ENCODE results near the gene FAM114A1.
"Not testable (repeated sequence)": the region's sequence is repeated elsewhere in the genome, so short reads cannot be mapped to it uniquely, and the experiment has no call there.

FAM114A1 gene

DNA sequence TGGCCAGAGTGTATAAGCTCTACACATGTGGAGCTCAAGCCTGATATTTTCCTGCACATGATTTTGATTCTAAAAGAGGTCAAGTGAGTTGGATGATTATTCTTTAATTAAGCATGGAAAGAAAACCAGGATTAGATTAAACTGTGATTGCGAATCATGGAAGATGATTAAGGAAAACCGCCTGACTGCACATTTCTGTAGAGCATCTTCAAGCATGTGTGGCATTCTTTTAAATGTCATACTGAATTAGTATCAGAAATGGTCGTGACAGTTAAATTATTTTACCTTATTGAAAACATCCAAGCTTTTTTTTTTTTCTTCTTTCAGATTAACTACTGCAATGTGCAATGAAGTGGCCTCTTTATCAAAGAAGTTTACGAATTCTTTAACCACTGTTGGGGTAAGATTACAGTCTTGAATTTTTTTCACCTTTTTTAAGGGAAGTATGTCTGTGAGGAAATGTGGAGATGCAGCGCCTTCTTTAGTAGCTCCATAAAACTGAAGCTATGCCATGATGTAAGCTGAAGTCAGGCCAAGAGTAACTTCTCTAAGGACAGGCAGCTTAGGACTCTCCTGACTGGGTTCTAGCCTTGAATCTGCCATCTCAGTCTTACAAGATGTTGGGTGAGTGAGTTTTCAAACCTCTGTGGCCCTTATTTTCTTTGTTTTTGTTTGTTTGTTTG, 67.9 kb downstream of the FAM114A1 start:
- DNase-seq (ENCODE audit: low read depth) = no peak

DNA sequence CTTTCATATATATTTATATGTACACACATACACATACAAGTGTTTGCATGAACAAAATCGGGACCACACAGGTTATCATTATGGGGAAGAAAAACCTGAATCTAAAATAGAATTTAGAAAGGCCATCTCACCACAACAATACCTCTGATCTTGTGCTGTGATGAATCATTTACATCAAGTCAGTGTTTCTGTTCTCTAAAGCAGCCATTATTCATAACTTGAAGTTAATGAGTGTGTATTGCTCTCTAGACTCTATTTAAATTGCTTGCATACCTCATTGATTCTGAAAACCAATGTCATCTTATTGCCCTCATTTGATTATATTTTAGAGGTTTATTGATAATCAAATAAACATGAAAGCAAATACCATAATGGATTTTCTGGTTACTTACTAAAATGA, 71.6 kb downstream of the FAM114A1 start:
- DNase-seq (ENCODE audit: low read depth) = no peak

DNA sequence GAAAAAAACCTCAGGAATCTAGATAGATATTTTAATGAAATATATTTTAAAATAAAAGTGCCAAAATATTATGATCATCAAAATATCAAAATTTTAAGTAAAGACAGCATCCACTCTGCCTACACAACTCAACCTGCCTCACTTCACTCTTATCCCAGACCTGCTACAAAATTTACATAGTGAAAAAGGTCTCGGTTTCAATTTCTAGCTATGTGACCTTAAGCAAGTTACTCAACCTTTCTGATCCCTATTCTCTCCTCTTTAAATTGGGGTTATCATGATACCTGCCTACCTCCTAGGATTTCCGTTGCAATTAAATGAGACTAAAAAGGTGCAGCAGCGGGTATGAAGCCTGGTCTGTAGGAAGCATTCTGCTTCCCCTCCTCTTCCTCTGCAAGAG, 72.9 kb downstream of the FAM114A1 start:
- no peak for DNase-seq (ENCODE audit: low read depth)

DNA sequence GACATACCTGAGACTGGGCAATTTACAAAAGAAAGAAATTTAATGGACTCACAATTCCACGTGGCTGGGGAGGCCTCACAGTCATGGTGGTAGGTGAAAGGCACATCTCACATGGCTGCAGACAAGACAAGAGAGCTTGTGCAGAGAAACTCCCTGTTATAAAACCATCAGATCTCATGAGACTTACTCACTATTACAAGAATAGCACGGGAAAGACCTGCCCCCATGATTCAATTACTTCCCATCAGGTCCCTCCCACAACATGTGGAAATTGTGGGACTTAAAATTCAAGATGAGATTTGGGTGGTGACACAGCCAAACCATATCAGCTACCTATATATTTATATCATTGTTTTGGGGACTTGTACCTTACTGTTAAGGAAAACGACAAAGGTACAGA, 74.3 kb downstream of the FAM114A1 start:
- DNase-seq (ENCODE audit: low read depth) = not testable (repeated sequence)

DNA sequence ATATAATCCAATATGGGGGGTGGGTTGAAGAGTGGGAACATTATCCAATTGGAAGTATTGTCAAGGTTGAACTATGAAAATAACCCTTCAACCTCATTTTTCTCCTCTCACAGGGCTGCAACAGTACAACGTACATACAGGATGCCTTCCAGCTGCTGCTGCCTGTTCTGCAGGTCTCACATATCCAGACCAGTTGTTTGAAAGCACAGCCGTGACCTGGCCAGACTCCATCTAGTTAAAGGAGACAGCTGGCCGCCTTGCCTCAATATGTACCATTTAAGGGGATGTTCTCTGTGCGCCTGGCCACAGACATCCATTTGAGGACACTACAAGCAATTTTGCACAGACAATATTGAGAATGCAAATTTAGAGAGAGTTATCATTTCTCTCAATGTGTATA, 75.7 kb downstream of the FAM114A1 start:
- no peak for DNase-seq (ENCODE audit: low read depth)

DNA sequence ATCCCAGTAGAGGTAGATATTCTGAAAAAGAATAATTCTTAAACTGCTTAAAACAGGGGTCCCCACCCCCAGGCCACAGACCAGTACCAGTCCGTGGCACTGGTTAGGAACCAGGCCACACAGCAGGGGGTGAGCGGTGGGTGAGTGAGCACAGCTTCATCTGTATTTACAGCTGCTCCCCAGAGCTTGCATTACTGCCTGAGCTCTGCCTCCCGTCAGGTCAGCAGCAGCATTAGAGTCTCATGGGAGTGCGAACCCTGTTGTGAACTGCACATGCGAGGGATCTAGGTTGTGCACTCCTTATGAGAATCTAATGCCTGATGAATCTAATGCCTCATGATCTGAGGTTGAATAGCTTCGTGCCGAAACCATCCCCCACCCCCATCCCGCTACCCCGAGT, 76.8 kb downstream of the FAM114A1 start:
- DNase-seq (ENCODE audit: low read depth) = no peak

DNA sequence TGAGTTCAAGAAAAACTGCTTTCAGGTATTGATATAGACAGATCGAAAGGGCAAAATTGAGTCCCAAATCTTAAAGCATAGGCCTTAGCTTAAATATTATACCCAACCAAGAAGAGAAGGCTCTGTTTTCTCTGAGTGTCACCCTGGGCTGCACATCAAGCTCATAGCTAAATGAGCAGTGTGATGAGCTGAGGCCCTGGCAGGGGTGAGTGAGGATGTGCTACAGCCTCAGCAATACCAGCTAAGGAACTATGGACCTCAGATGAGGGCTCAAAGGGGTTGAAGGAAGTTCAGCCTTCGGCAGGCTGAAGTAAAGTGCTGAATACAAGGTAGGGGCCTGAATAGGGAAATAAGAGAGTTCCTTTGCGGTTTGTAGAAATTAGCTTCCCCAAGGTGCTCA, 79.3 kb downstream of the FAM114A1 start:
- DNase-seq (ENCODE audit: low read depth) = no peak

DNA sequence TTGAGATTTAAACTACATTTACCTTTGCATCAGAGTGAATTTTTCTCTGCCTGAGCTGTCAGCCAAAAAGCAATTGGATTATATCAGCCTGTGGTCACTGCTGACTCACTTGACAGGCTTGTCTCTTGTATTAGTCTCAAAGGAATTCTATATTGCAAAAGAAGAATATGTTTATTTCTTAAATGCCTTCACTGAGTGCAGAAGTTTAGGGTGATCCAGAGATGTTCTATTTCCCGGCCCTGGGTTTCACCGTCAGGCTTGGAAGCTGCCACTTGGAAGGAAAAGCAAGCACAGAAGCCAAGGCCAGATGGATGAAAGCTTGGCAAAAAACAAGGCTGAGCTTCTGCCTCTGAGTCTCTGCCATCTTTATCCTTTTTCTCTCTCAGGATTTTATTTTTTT, 80.9 kb downstream of the FAM114A1 start:
- DNase-seq (ENCODE audit: low read depth) = no peak

DNA sequence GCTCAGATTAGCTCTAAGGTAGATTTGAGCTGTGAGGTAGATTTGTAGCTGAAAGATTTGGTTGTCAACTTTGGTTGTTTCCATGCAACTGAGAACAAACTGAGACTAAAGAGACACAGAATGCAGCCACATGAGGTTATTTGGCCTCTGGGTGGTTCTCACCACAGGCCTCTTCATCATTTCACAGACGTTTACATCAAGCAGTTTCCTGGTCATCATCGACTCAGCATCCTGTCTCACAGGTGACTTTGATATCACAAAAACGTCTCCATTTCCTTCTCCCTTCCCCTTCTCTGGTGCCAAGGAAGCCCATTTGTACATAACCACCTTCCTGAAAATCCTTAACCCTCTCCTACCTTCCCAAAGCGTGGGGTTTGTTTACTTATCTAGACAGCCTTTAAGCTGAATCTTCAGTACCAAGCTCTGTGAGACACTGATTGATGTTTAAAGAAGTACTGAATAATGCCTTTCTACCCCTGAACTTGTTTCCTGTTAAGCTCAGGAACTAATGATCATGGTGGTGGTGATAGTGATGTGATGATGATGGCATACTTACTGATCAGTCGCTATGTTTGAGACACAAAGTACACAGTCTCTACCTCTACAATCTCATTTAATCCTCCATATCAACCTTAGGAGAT, 81.9 kb downstream of the FAM114A1 start:
- DNase-seq (ENCODE audit: low read depth) = no peak

DNA sequence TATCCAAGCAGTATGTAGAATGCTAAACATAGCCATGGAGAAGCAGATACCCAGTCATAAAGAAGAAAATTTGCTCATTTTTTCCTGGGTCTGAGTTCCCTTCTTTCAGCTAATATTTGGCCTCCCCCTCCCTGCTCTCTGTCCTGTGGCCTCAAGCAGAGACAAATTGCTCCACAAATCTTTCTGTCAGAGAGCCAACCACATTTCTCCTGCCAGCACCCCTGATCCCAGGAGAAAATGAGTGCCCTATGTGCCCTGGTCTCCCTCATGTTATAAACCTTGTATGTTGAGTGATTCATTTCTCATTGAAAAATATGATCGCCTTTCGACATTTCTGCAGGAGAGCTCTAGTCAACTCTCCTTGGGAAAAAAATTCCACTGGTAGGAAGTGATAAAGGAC, 82.6 kb downstream of the FAM114A1 start:
- no peak for DNase-seq (ENCODE audit: low read depth)

DNA sequence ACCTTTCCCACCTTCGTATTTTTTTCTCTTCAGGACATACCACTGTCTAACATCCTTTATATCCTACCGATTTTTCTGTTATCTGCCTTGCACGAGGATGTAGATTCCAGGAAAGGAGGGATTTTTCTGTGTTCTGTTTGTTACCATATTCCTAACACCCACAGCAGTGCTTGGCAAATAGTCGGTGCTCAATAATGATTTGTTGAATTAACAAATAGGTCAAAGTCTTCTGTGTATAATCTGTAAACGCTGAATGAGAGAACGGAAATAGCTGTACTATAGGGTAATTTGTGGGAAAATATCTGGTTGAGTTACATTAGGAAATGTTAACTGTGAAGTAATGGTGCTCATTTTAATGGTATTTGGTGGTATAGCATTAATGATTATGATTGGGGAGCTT, 83.1 kb downstream of the FAM114A1 start:
- DNase-seq (ENCODE audit: low read depth) = no peak

DNA sequence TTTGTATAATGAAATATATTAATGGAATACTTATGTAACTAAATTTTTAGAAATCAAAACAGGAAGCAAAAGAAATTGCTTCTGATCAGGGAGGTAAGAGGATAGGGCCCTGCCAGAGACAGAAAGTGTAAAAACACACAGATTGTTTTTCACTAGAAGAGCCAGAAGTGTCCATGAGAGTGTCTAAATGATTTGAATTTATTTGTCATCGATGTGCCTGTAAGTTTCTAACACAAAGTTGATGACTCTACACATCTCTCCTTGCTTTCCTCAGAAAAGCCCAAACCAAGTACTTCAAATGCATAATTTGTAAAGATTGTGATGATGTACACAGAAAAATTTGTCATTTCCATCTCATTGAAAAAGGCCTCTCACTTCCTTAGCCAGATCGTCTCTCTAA, 84.0 kb downstream of the FAM114A1 start:
- DNase-seq (ENCODE audit: low read depth) = no peak

DNA sequence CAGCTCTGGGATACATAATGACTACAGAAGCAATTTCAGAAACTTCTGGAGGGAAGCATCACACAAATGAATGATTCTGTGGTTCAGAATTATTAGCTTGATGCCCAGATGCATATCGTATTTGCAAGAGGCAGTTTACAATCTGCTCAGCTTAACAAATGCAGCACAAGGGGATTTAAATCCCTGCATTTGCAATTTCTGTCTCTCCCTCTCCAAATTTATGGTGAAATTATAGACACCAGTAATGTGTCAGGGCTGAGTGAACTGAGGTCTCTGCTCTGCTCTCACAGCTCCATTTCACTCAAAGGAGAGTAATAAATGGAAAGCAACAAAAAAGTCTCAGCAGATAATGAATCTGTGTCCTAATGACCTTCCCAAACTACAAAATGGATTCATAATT, 84.4 kb downstream of the FAM114A1 start:
- no peak for DNase-seq (ENCODE audit: low read depth)

DNA sequence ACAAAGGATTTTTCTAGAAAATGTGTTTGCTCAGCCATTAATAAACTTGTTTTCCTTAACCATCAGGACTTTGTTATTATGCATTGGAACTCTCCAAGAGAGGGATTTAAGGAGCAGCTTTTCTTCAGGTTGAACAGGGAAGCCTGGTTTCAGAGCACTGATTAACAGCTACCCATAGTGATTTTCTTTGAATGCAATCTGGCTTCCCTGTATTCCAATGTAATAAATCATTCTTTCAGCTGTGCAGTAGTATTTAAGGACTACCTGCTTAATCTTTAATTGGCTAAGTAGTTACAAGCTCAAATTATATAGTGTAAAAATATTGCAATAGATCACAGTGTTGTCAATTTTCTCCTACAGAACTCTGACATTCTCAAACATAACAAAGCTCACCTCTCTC, 87.1 kb downstream of the FAM114A1 start:
- DNase-seq (ENCODE audit: low read depth) = no peak

DNA sequence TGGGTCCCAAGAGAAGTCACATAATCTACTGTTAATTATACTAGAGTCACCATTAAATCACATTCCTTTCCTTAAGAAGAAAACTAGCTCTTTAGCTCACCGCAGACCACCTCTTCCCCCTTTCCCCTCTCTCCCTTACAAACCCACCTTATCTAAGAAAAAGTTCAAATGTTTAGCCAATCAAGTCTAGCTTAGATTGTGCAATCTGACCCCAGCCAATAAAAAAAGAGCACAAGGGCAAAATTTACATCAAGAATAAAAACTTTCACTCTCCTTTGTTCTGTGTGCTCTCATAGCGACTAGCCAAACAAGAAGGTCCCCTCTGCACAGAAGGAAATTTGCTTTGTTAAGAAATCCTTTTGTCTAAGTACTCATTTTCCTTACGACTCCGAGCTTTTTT, 88.4 kb downstream of the FAM114A1 start:
- no peak for DNase-seq (ENCODE audit: low read depth)

DNA sequence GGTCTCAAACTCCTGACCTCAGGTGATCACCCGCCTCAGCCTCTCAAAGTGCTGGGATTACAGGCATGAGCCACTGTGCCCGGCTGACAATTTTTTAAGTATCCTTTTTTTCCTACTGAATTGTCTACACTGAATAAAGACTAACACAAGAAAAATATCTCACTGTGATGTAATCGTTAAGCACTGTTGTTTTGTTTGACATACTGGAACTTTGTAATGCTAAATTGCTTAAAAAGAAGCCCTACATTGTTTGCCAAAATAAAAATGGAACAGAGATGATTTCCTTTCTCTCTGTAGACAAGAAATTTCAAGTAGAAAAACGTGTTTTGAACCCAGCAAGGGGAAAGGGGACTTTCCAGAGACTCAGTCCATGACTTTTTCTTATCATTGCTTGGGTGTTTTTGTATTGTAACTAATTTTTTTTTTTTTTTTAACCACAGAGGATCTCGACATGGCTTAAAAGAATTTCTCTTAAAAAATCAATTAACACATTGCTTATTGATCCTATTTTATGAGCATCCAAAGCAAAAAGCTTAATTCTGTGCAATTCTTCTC, 89.7 kb downstream of the FAM114A1 start:
- DNase-seq (ENCODE audit: low read depth) = no peak

DNA sequence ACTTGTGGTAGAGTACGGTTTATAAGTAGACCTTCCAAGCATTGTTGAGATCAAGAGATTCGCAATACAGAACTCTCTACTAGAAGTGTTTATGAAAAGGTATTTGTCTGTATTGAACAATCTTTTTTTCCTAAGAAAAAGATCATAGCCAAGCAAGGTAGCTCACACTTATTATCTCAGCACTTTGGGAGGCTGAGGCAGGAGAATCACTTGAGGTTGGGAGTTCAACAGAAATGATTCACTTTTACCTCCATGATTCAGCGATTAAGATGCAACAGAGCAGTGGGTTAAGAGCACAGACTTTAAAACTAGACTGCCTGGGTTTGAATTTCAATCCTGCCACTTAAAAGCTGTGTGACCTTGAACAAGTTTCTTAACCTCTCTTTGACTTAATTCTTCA, 90.3 kb downstream of the FAM114A1 start:
- no peak for DNase-seq (ENCODE audit: low read depth)

DNA sequence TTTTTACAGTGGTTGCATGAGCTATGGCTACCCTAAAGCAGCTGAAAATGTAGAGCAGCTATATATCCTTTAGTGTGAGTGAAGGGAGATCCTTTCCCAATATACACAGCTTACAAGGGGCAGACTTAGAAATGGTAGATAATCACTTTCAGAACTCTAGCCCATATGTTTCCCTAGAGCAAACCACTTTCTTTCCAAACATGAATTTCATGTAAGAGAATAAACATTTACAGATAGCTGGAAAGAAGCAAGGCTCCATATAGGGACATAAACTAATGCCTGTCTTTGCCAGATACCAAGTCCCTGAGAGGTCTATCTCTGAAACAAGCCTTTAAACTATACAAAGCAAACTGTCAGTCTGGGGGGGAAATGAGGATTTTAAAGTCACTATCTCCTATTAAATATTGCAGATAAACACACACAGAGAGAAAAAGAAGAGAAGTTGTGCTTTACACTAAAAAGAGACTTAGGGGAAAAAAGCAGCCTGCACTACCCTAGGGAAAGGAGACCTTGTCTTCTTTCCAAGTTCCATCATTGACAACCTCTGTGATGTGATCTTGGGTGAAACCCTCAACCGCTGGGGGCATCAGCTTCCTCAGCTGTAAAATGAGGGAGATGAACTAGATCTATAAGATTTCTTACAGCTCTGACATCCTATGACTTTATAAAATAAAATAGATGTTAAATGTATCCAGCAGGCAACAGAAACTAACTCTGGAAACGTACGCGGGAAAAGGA, 91.0 kb downstream of the FAM114A1 start:
- no peak for DNase-seq (ENCODE audit: low read depth)

DNA sequence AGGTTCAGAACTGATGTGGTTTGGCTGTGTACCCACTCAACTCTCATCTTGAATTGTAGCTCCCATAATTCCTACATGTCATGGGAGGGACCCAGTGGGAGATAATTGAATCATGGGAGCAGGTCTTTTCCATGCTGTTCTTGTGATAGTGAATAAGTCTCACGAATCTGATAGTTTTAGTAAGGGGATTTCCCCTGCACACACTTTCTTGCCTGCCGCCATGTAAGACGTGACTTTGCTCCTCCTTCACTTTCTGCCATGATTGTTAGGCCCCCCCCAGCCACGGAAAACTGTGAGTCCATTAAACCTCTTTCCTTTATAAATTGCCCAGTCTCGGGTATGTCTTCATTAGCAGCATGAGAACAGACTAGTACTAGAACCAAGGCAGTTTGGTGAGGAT, 91.6 kb downstream of the FAM114A1 start:
- not testable (repeated sequence) for DNase-seq (ENCODE audit: low read depth)

DNA sequence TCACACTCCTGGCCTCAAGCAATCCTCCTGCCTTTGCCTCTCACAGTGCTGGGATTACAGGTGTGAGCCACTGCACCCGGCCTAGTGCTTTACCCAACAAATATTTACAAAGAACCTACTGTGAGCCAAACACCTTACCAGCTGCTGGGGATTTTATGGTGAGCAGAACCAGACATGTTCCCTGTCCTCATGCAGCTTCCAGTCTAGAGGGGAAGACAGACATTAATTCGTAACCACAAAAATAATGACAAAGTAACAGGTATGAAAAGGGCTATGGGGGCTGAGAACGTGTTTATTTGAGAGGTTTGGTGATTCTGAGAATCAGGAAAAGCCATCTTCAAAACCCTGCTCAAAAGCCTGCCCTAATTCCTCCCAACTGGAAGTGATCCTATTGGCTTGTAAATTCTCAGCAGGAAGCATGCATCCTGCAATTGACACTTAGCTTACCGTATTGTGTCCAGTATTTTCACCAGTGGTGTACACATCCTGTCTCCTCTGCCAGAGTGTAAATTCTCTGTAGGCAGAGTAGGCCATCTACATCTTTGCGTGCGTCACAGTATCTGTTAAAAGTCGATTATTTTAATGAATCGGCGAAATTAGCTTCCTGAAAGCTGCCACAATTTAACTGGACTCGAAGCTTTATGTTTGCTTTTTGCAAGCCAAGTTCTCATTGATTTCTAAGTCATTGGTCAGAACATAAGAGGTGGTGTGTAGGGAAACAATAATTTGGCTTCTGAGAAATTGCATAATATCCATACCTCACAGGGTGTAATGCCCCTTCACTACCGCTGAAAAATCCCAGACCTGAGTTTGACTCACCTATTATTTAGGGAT, 97.6 kb downstream of the FAM114A1 start:
- no peak for DNase-seq (ENCODE audit: low read depth)

DNA sequence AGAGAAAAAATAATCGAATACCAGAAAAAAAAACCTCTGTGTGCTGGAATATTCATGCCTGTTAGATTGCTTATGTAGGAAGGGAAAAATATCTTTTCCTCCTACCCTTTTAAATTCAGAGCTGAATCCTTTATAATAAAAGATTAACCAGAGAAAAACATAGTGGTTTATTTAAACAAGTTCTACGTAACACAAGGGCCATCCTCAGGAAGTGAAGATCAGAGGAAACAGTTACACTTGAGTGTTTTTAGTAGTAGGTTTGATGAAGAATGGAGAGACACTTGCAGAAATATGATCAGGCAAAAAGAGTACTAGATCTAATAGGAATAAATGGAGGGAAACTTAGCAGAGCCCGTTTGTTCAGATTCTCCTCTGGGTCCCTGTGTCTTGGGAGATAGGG, 98.3 kb downstream of the FAM114A1 start:
- no peak for DNase-seq (ENCODE audit: low read depth)
